ENCODE measurements around the gene ACTMAP.

The ACTMAP gene

GRCh38 chr19:40692212-40692551, 58.1 kb downstream of the ACTMAP start:
- no peak for DNase-seq

DNA sequence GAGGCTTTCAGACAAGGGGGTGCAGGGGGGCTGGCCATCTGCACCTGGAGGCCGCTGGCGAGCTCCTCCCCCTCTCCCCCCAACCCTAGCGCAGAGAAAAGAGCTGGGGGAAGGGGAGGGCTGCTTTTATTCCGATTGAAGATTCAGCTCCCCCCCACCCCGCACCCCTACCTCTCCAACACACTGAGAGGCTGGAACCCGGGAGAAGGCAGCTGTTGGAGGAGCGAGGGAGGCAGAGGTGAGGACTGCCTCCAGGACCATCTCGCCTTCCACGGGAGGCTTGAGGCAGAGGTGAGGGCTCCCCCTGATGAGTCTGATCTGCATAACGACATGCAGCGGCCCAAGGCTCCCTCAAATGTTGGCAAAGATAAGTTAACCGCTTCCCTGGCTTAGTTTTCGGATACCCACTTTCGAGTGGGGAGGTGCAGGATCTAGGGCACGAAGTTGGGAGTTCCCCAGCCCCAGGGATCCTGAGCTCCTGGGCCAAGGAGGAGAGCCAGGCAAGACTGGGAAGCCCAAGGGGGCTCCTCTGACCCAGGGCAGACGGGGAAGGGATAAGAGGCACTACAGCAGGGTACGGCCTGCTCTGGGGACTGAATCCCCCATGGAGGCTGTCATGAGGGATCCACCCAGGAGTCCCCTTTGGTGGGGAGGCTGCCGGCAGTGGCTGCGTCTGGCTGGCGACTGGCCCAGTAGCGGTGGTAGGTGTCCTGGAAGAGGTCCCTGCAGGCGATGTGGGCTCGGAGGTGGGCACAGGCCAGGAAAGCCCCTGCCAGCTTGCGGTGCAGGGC, 58.7 kb downstream of the ACTMAP start:
- no peak for DNase-seq
